Stimulated activated memory B cell treated with anti-CD40 and anti-IgM and Interleukin-4, amounts not matched to agents 10 μg/mL and 1 μg/mL and 100 μg/mL, for 72 hours (primary cell): ENCODE measurements around the gene AJM1.
A peak's percentile ranks its signal among the peaks of the same experiment; 100 is the strongest.

Experiments
- ATAC-seq: fragments of 150-1000 bp; cut with Tn5 transposase; 2 replicates; pipeline ENCODE4 v1.10.0; 2021
- H3K27ac Mint-ChIP-seq: one replicate; pipeline ENCODE4 v1.8.0; 2022; ENCODE audit warnings: mild to moderate bottlenecking, mixed read lengths
- H3K27me3 Mint-ChIP-seq: one replicate; pipeline ENCODE4 v1.8.0; 2022; ENCODE audit warnings: mixed read lengths
- H3K36me3 Mint-ChIP-seq: one replicate; pipeline ENCODE4 v1.8.0; 2022; ENCODE audit warnings: mixed read lengths
- H3K4me1 Mint-ChIP-seq: one replicate; pipeline ENCODE4 v1.8.0; 2022; ENCODE audit warnings: mixed read lengths
- H3K4me3 Mint-ChIP-seq: one replicate; pipeline ENCODE4 v1.8.0; 2022; ENCODE audit warnings: mild to moderate bottlenecking, moderate library complexity, mixed read lengths
- H3K9me3 Mint-ChIP-seq: one replicate; pipeline ENCODE4 v1.8.0; 2022; ENCODE audit warnings: mixed read lengths

AJM1 gene

GRCh38 chr9:136844761-136845464, 2.6 kb downstream of the AJM1 start:
- no peak overlapping the region for H3K27ac Mint-ChIP-seq
- ATAC-seq, result no peak
- H3K4me1 Mint-ChIP-seq, result peaks cover 32% of the 10 kb centered on the region
- H3K9me3 Mint-ChIP-seq, result no peaks in the 10 kb centered on the region
- H3K27me3 Mint-ChIP-seq, result peaks cover 14% of the 10 kb centered on the region
- H3K36me3 Mint-ChIP-seq, result peaks cover 4% of the 10 kb centered on the region
- no peak overlapping the region for H3K4me3 Mint-ChIP-seq

- Mint-ChIP-seq H3K9me3 (no peaks in the 10 kb centered on the region), H3K4me1 (peaks cover 39% of the 10 kb centered on the region), H3K27ac (no peak overlapping the region), H3K4me3 (no peak overlapping the region), H3K27me3 (peaks cover 14% of the 10 kb centered on the region), H3K36me3 (no peaks in the 10 kb centered on the region)
- no peak for ATAC-seq
Observed at GRCh38 chr9:136845465-136846260, 3.4 kb downstream of the AJM1 start.

- Mint-ChIP-seq H3K4me1 (peaks cover 39% of the 10 kb centered on the region), H3K27ac (no peak overlapping the region), H3K36me3 (peaks cover 5% of the 10 kb centered on the region), H3K27me3 (peaks cover 14% of the 10 kb centered on the region), H3K9me3 (no peaks in the 10 kb centered on the region), H3K4me3 (peak overlapping the region; percentile 21)
- ATAC-seq, result no peak
Observed at GRCh38 chr9:136846376-136847087, 4.3 kb downstream of the AJM1 start.

- peaks cover 34% of the 10 kb centered on the region for H3K4me1 Mint-ChIP-seq
- H3K9me3 Mint-ChIP-seq, result no peaks in the 10 kb centered on the region
- ATAC-seq, result no peak
- H3K36me3 Mint-ChIP-seq, result peaks cover 6% of the 10 kb centered on the region
- peak overlapping the region; percentile 97 for H3K4me3 Mint-ChIP-seq
- peak overlapping the region; percentile 87 for H3K27ac Mint-ChIP-seq
- H3K27me3 Mint-ChIP-seq, result peaks cover 14% of the 10 kb centered on the region
Observed at GRCh38 chr9:136847088-136847825, 5.0 kb downstream of the AJM1 start.

- H3K27me3 Mint-ChIP-seq, result peaks cover 14% of the 10 kb centered on the region
- no peaks in the 10 kb centered on the region for H3K9me3 Mint-ChIP-seq
- no peak for ATAC-seq
- peaks cover 6% of the 10 kb centered on the region for H3K36me3 Mint-ChIP-seq
- peak overlapping the region; percentile 97 for H3K4me3 Mint-ChIP-seq
- H3K4me1 Mint-ChIP-seq, result peaks cover 31% of the 10 kb centered on the region
- peak overlapping the region; percentile 87 for H3K27ac Mint-ChIP-seq
Observed at GRCh38 chr9:136847826-136848392, 5.6 kb downstream of the AJM1 start.

GRCh38 chr9:136848393-136849037, 6.2 kb downstream of the AJM1 start:
- peak overlapping the region; percentile 87 for H3K27ac Mint-ChIP-seq
- H3K27me3 Mint-ChIP-seq, result peaks cover 14% of the 10 kb centered on the region
- ATAC-seq, result peak; percentile 21
- H3K9me3 Mint-ChIP-seq, result no peaks in the 10 kb centered on the region
- peaks cover 26% of the 10 kb centered on the region for H3K4me1 Mint-ChIP-seq
- H3K36me3 Mint-ChIP-seq, result peaks cover 6% of the 10 kb centered on the region
- H3K4me3 Mint-ChIP-seq, result peak overlapping the region; percentile 97

GRCh38 chr9:136849038-136849959, 7.0 kb downstream of the AJM1 start, which contains the start of gene PHPT1:
PHPT1 (plus strand) TSS chr9:136849409; CDS start chr9:136849431, 22 bp downstream.
- H3K27me3 Mint-ChIP-seq, result peaks cover 14% of the 10 kb centered on the region
- peaks cover 26% of the 10 kb centered on the region for H3K4me1 Mint-ChIP-seq
- no peaks in the 10 kb centered on the region for H3K9me3 Mint-ChIP-seq
- peak; percentile 94 for ATAC-seq
- peaks cover 6% of the 10 kb centered on the region for H3K36me3 Mint-ChIP-seq
- peak within 1 kb of the TSS; percentile 87 for H3K27ac Mint-ChIP-seq
- H3K4me3 Mint-ChIP-seq, result peak within 1 kb of the TSS; percentile 97

GRCh38 chr9:136849960-136850865, 7.9 kb downstream of the AJM1 start:
- Mint-ChIP-seq H3K36me3 (peaks cover 6% of the 10 kb centered on the region), H3K27ac (peak overlapping the region; percentile 87), H3K27me3 (peaks cover 14% of the 10 kb centered on the region), H3K4me1 (peaks cover 26% of the 10 kb centered on the region), H3K4me3 (peak overlapping the region; percentile 97), H3K9me3 (no peaks in the 10 kb centered on the region)
- ATAC-seq, result no peak

GRCh38 chr9:136850866-136851775, 8.8 kb downstream of the AJM1 start:
- Mint-ChIP-seq H3K4me1 (peaks cover 26% of the 10 kb centered on the region), H3K27me3 (peaks cover 14% of the 10 kb centered on the region), H3K27ac (no peak overlapping the region), H3K4me3 (peak overlapping the region; percentile 97), H3K9me3 (no peaks in the 10 kb centered on the region), H3K36me3 (peaks cover 6% of the 10 kb centered on the region)
- no peak for ATAC-seq

GRCh38 chr9:136851941-136852663, 9.8 kb downstream of the AJM1 start, which contains the start of gene MAMDC4:
MAMDC4 (plus strand) TSS chr9:136852346; CDS start chr9:136852417, 71 bp downstream.
- ATAC-seq, result no peak
- Mint-ChIP-seq H3K4me1 (peaks cover 26% of the 10 kb centered on the region), H3K27ac (no peak within 1 kb of the TSS), H3K27me3 (peaks cover 14% of the 10 kb centered on the region), H3K9me3 (no peaks in the 10 kb centered on the region), H3K4me3 (no peak within 1 kb of the TSS), H3K36me3 (peaks cover 6% of the 10 kb centered on the region)
